Spleen (tissue), 11 donors: ENCODE results near the gene KIAA0825. TPM values are rescaled to one million over a fixed set of nuclear protein-coding genes. Genes with fewer than 3 reads are reported as not detected.

Experiments
- DNase-seq: peaks from one replicate; pipeline ENCODE4 v3.0.0-alpha.2; 2020
- H3K27ac ChIP-seq, 8 donors: fragments of 200-600 bp; sonication (generic) in 7 of 8; 1 replicate in 4 of 8; 2 replicates in 4 of 8; pipeline versions ENCODE4 v1.5.0 to v1.8.0; 2016 to 2021; ENCODE audit warnings: inconsistent platforms in 4 of 8, mild to moderate bottlenecking in 4 of 8, moderate library complexity in 1 of 8
- H3K27me3 ChIP-seq, 7 donors: fragments of 200-600 bp; sonication (generic) in 6 of 7; replicated peaks in 1 of 7; 1 replicate in 4 of 7; 2 replicates in 3 of 7; pipeline versions ENCODE4 v1.5.0 to v1.8.0; 2016 to 2021; ENCODE audit warnings: inconsistent platforms in 3 of 7, mild to moderate bottlenecking in 1 of 7
- H3K36me3 ChIP-seq, 6 donors: fragments of 200-600 bp; sonication (generic) in 5 of 6; 1 replicate in 4 of 6; 2 replicates in 2 of 6; pipeline versions ENCODE4 v1.5.0 to v1.8.0; 2016 to 2021; ENCODE audit warnings: inconsistent platforms in 2 of 6
- H3K4me1 ChIP-seq, 6 donors: fragments of 200-600 bp; sonication (generic) in 5 of 6; 1 replicate in 3 of 6; 2 replicates in 3 of 6; pipeline versions ENCODE4 v1.5.0 to v1.8.0; 2016 to 2021; ENCODE audit warnings: inconsistent platforms in 3 of 6
- H3K4me3 ChIP-seq, 8 donors: fragments of 200-600 bp; sonication (generic) in 7 of 8; 1 replicate in 4 of 8; 2 replicates in 4 of 8; pipeline versions ENCODE4 v1.5.0 to v1.8.0; 2016 to 2021; ENCODE audit warnings: inconsistent platforms in 4 of 8, mild to moderate bottlenecking in 4 of 8, moderate library complexity in 2 of 8
- H3K9me3 ChIP-seq, 8 donors: fragments of 200-600 bp; sonication (generic) in 7 of 8; 1 replicate in 4 of 8; 2 replicates in 4 of 8; pipeline versions ENCODE4 v1.5.0 to v1.8.0; 2016 to 2021; ENCODE audit warnings: inconsistent platforms in 4 of 8
- CTCF ChIP-seq, 11 experiments: fragments of 200-600 bp in 7 of 11; fragments of 450-650 bp in 4 of 11; sonication (generic) in 4 of 11; IDR thresholded peaks in 8 of 11; conservative IDR thresholded peaks in 3 of 11; 1 replicate in 7 of 11; 2 replicates in 4 of 11; pipeline versions ENCODE4 v1.4.0 to v1.8.0; 2016 to 2021; ENCODE audit warnings: antibody characterized with exemption in 11 of 11, inconsistent platforms in 4 of 11, mild to moderate bottlenecking in 1 of 11
- POLR2A ChIP-seq, 3 donors: fragments of 450-650 bp; IDR thresholded peaks; one replicate each; pipeline ENCODE4 v1.5.1; 2017; ENCODE audit warnings: antibody characterized with exemption in 3 of 3, mild to moderate bottlenecking in 1 of 3
- POLR2AphosphoS5 ChIP-seq, 3 donors: sonication (generic); formaldehyde crosslinking; IDR thresholded peaks; one replicate each; pipeline ENCODE4 v1.5.1; 2017; ENCODE audit warnings: antibody characterized with exemption in 3 of 3
- WGBS, 5 donors: extraction: QIAGEN DNeasy Blood & Tissue Kit in 3 of 5; methylation state at CpG; one replicate each; pipeline versions ENCODE4 v1.1.5 to v1.1.7; 2013 to 2018; 5-methylcytosine and 5-hydroxymethylcytosine counted together
- intact Hi-C: fragments of 100-400 bp; cut with DNase I; formaldehyde crosslinking; loops from one replicate; pipeline ENCODE4 v1.15.0; 2023; ENCODE audit warnings: low total_unique reads
- polyA plus RNA-seq, 3 donors: library from polyadenylated mRNA; stranded (reverse); fragments of 200-250 nt; gene quantifications; one replicate each; pipeline ENCODE4 v1.2.1, GENCODE V29; 2013
- total RNA-seq, 7 donors: library from RNA; depleted of rRNA in 3 of 7; stranded (reverse); fragments of >200 nt in 3 of 7; fragmentation: NEBNext Ultra II Directional in 4 of 7; extraction: Animal tissue kit (Norgen Biotek cat#: 25700) in 4 of 7; gene quantifications; one replicate each; pipeline versions ENCODE4 v1.1.0 to v1.2.1, GENCODE V29; 2016 to 2021
- donor health status: healthy with polysubstance abuse.
- donor health status: DM: no; HTN: no; CAD: no; lungs with moderate emphysema.
- donor health status: DM: no; HTN: no; CAD: no.
- donor health status: Bipolar disorder and iron deficiency.
- donor health status: healthy.
- donor health status: DM: no; HTN: no; CAD: no.
- donor health status: DM: yes; HTN: yes; CAD: no.

KIAA0825 gene
- total and polyA plus RNA-seq, 10 donors, result 0.20 to 13.5 (median 6.0) TPM

GRCh38 chr5:94571415-94571814, 47.0 kb downstream of the KIAA0825 start:
- TF ChIP-seq CTCF (IDR thresholded peaks at IDR 0.05 in 8 of 11, conservative IDR thresholded peaks at IDR 0.05 in 3 of 11) (no peak), POLR2A (IDR thresholded peaks at IDR 0.05) (no peak), POLR2AphosphoS5 (IDR thresholded peaks at IDR 0.05) (no peak)
- Histone ChIP-seq H3K36me3 (no peaks in the 10 kb centered on the region), H3K4me3 (no peak overlapping the region), H3K27ac (no peak overlapping the region), H3K27me3 (no peaks in the 10 kb centered on the region), H3K9me3 (no peaks in the 10 kb centered on the region), H3K4me1 (peaks cover 0 to 7% (median 0%) of the 10 kb centered on the region in 6 donors)
- intact Hi-C loops, result no loop called here
- DNase-seq, result no peak

- Histone ChIP-seq H3K36me3 (no peaks in the 10 kb centered on the region), H3K4me1 (no peaks in the 10 kb centered on the region), H3K27me3 (no peaks in the 10 kb centered on the region), H3K4me3 (no peak overlapping the region), H3K9me3 (no peaks in the 10 kb centered on the region), H3K27ac (no peak overlapping the region)
- DNase-seq, result no peak
- WGBS, 5 donors, result 85 to 100% (median 92%) methylated on average over 1 of the region's 1 CpG
- intact Hi-C loops, result no loop called here
- TF ChIP-seq POLR2AphosphoS5 (IDR thresholded peaks at IDR 0.05) (no peak), CTCF (IDR thresholded peaks at IDR 0.05 in 8 of 11, conservative IDR thresholded peaks at IDR 0.05 in 3 of 11) (no peak), POLR2A (IDR thresholded peaks at IDR 0.05) (no peak)
Observed at GRCh38 chr5:94564812-94565211, 53.6 kb downstream of the KIAA0825 start.

- H3K27me3 ChIP-seq, result no peaks in the 10 kb centered on the region
- no peaks in the 10 kb centered on the region for H3K9me3 ChIP-seq
- H3K27ac ChIP-seq, result no peak overlapping the region
- intact Hi-C loops, result no loop called here
- 88 to 95% (median 93%) methylated on average over 2 of the region's 2 CpGs for WGBS, 5 donors
- no peaks in the 10 kb centered on the region for H3K4me1 ChIP-seq
- TF ChIP-seq POLR2AphosphoS5 (IDR thresholded peaks at IDR 0.05) (no peak), POLR2A (IDR thresholded peaks at IDR 0.05) (no peak), CTCF (IDR thresholded peaks at IDR 0.05 in 8 of 11, conservative IDR thresholded peaks at IDR 0.05 in 3 of 11) (no peak)
- DNase-seq, result no peak
- no peak overlapping the region for H3K4me3 ChIP-seq
- H3K36me3 ChIP-seq, result no peaks in the 10 kb centered on the region
Observed at GRCh38 chr5:94562327-94562971, 56.0 kb downstream of the KIAA0825 start.

- peaks cover 0 to 6% (median 0%) of the 10 kb centered on the region in 8 donors for H3K9me3 ChIP-seq
- intact Hi-C loops, result no loop called here
- no peak for TF ChIP-seq CTCF (IDR thresholded peaks at IDR 0.05 in 8 of 11, conservative IDR thresholded peaks at IDR 0.05 in 3 of 11)
- no peak for TF ChIP-seq POLR2A (IDR thresholded peaks at IDR 0.05)
- TF ChIP-seq POLR2AphosphoS5 (IDR thresholded peaks at IDR 0.05), result no peak
- 93 to 98% (median 97%) methylated on average over 5 of the region's 5 CpGs for WGBS, 5 donors
- H3K4me3 ChIP-seq, result no peak overlapping the region
- DNase-seq, result no peak
- H3K27ac ChIP-seq, result no peak overlapping the region
- no peaks in the 10 kb centered on the region for H3K4me1 ChIP-seq
- no peaks in the 10 kb centered on the region for H3K36me3 ChIP-seq
- H3K27me3 ChIP-seq, result no peaks in the 10 kb centered on the region
Observed at GRCh38 chr5:94558028-94558427, 60.4 kb downstream of the KIAA0825 start.
